ENCODE measurements around the gene MS4A18.

MS4A18 gene

GRCh38 chr11:60790726-60791125, 66.2 kb downstream of the MS4A18 start:
- DNase-seq: no peak

DNA sequence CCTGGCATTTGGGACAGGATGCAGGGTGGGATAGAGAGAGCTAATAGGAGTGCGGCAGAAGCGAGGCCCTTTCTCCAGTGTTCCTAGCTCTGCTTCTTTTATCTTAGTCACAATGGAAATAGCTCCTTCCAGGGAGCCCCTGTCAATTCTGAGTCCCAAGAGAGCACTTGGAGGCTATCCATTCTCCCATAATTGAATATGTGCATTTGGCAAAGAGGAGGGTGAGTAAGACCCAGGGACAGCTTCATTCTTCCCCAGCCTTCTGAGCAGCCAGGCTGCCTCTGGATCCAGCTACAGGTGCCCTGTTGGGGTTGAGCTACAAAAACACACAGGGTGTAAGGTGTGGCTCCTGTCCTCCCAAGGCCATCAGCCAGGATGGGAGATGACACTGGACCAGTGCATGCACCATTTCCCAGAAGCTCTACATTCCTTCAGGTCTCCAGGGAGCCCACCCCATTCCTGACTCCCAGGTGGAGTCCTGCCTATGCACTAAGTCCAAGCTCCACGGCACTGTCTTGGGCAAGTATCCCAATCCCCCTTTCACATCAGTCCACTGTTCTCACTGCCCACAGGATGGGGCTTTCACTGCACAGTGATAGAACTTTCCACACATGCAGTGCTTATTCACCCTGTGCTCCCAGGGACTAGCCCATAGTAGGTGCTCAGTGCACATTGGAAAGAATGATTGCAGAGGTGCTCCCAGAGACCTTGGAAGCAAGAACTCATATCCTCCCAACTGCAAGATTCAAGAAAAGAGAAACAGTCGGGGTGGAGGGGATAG, 66.8 kb downstream of the MS4A18 start:
- no peak for DNase-seq

- no peak for DNase-seq
These were observed 68.0 kb downstream of the MS4A18 start for GRCh38 chr11:60792521-60792920.
